GM23248 (cell line): Measurements from ENCODE around the gene TMED4. TPM values are rescaled to one million over a fixed set of nuclear protein-coding genes. Genes with fewer than 3 reads are reported as not detected.

Experiments
- DNase-seq: peaks from one replicate; pipeline ENCODE4 v3.0.0-alpha.2; 2015
- H2AFZ ChIP-seq: fragments of 200-600 bp; sonication (generic); 2 replicates; pipeline ENCODE4 v1.6.1; 2016; ENCODE audit warnings: antibody characterized with exemption
- H3F3A ChIP-seq: fragments of 200-600 bp; sonication (generic); 2 replicates; pipeline ENCODE4 v1.6.1; 2016; ENCODE audit warnings: mild to moderate bottlenecking, antibody characterized with exemption, mixed run types; ENCODE audit not compliant: insufficient read depth
- H3K27ac ChIP-seq: fragments of 200-600 bp; sonication (generic); 2 replicates; pipeline ENCODE4 v1.5.1; 2016; ENCODE audit warnings: mild to moderate bottlenecking
- H3K27me3 ChIP-seq: fragments of 200-600 bp; sonication (generic); replicated peaks from 2 replicates; pipeline ENCODE4 v1.6.1; 2016; ENCODE audit warnings: mild to moderate bottlenecking; ENCODE audit not compliant: insufficient read depth
- H3K36me3 ChIP-seq: fragments of 200-600 bp; sonication (generic); 2 replicates; pipeline ENCODE4 v1.6.1; 2016; ENCODE audit warnings: low read depth, mild to moderate bottlenecking
- H3K4me1 ChIP-seq: fragments of 200-600 bp; sonication (generic); 2 replicates; pipeline ENCODE4 v1.6.1; 2016; ENCODE audit warnings: mild to moderate bottlenecking; ENCODE audit not compliant: insufficient read depth
- H3K4me2 ChIP-seq: fragments of 200-600 bp; sonication (generic); one replicate; pipeline ENCODE4 v1.6.1; 2016; ENCODE audit warnings: mild to moderate bottlenecking; ENCODE audit not compliant: unreplicated experiment
- H3K4me3 ChIP-seq: fragments of 200-600 bp; sonication (generic); 2 replicates; pipeline ENCODE4 v1.5.1; 2016; ENCODE audit warnings: mild to moderate bottlenecking
- H3K79me2 ChIP-seq: fragments of 200-600 bp; sonication (generic); 2 replicates; pipeline ENCODE4 v1.6.1; 2016; ENCODE audit warnings: mild to moderate bottlenecking; ENCODE audit not compliant: insufficient read depth
- H3K9ac ChIP-seq: fragments of 200-600 bp; sonication (generic); 2 replicates; pipeline ENCODE4 v1.6.1; 2016; ENCODE audit warnings: mild to moderate bottlenecking
- H3K9me2 ChIP-seq: fragments of 200-600 bp; sonication (generic); 2 replicates; pipeline ENCODE4 v1.6.1; 2016; ENCODE audit warnings: mixed run types, mild to moderate bottlenecking, moderate library complexity; ENCODE audit not compliant: insufficient read depth
- H3K9me3 ChIP-seq: fragments of 200-600 bp; sonication (generic); one replicate; pipeline ENCODE4 v1.6.1; 2017; ENCODE audit warnings: low read depth
- H4K20me1 ChIP-seq: fragments of 200-600 bp; sonication (generic); 2 replicates; pipeline ENCODE4 v1.6.0; 2016; ENCODE audit not compliant: insufficient read depth
- EZH2 ChIP-seq: fragments of 200-600 bp; sonication (generic); IDR thresholded peaks from 2 replicates; pipeline ENCODE4 v1.6.1; 2018; ENCODE audit warnings: antibody characterized with exemption, mild to moderate bottlenecking; ENCODE audit not compliant: insufficient read depth, poor library complexity, severe bottlenecking
- EZH2phosphoT487 ChIP-seq: fragments of 200-600 bp; sonication (generic); IDR thresholded peaks from 2 replicates; pipeline ENCODE4 v1.6.1; 2018; ENCODE audit warnings: antibody characterized with exemption, moderate library complexity, mild to moderate bottlenecking, low read depth; ENCODE audit not compliant: insufficient read depth
- WGBS, 2 experiments: methylation state at CpG; one replicate each; pipeline ENCODE4 v1.1.6; 2015 to 2017; ENCODE audit warnings: low lambda C conversion rate in 2 of 2, low coverage in 1 of 2; ENCODE audit errors: missing lambda C conversion rate in 2 of 2; 5-methylcytosine and 5-hydroxymethylcytosine counted together
- in situ Hi-C: fragments of 300-500 bp; cut with MboI; formaldehyde crosslinking; loops from 2 replicates; pipeline ENCODE4 v1.15.0; 2020
- polyA plus RNA-seq: library from polyadenylated mRNA; unstranded; fragments of >200 nt; fragmentation: Nextera tagmentation; extraction: Ambion mirVana; gene quantifications from 2 replicates; pipeline ENCODE4 v1.2.1, GENCODE V29; 2016
- total RNA-seq: library from RNA; depleted of rRNA; stranded (reverse); fragments of >200 nt; shearing (Covaris generic); gene quantifications from 2 replicates; pipeline ENCODE4 v1.2.3, GENCODE V29; 2014

TMED4 gene
- total and polyA plus RNA-seq, 2 experiments from 2014 or later, result 78.2 to 201 TPM

DNA sequence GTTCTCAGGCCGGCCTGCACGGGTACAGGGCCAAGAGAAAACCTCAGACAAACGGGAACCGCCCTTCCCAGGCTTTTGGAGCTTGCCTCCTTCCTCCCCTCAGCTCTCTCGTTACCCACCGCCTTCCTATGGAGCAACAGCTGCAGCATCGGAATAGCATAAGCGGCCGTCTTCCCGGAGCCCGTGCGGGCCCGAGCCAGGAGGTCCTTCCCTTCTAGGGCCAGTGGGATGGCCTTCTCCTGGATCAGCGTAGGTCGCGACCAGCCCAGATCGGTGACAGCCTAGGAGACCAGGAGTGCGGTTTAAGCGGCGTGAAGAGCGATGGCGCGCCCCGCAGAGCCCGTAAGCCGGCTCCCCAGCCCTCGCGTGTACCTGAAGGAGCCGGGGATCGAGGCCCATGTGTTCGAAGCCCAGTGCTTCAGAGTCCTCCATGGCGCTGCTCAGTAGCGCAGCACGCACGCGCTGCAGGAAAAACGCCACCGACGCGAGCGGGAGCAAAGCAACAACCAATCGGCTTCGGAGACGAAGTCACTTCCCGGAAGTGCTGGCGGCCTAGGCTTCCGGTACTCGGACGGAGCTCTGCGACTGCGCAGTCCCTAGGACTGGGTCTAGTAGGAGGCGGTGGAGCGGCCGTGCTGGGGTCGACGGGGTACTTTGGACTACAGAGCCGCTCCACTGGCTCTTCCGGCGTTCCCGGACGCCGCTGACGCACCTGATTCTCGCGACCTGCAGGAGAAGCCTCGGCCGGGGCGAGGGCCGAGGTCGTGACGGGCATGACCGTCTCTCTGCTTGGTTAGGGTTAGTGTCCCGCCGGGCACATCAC lies 8.4 kb downstream of the TMED4 start, which contains the start of gene DDX56:
Gene DDX56, minus strand, starts transcription at position 445 of the 823 bp plus-strand sequence. Its CDS starts 13 bp downstream, at position 432.
- peaks cover 68% of the 10 kb centered on the region for H3K79me2 ChIP-seq
- in situ Hi-C loops, result no loop called here
- no peaks in the 10 kb centered on the region for H3K27me3 ChIP-seq
- H3K9me2 ChIP-seq, result no peaks in the 10 kb centered on the region
- WGBS, 2 experiments, result 1 to 2% methylated on average over 72 to 74 of the region's 74 CpGs
- H3F3A ChIP-seq, result peaks cover 10% of the 10 kb centered on the region
- H3K4me3 ChIP-seq, result peak within 1 kb of the TSS; percentile 83
- peak within 1 kb of the TSS; percentile 89 for H3K9ac ChIP-seq
- H4K20me1 ChIP-seq, result no peaks in the 10 kb centered on the region
- H3K36me3 ChIP-seq, result peaks cover 36% of the 10 kb centered on the region; the same call in 1 of the 2 replicates
- no peaks in the 10 kb centered on the region for H3K9me3 ChIP-seq
- H2AFZ ChIP-seq, result peak within 1 kb of the TSS; percentile 74
- peak within 1 kb of the TSS; percentile 58 for H3K27ac ChIP-seq
- TF ChIP-seq EZH2phosphoT487 (no peak), EZH2 (no peak)
- peaks cover 6% of the 10 kb centered on the region; the same call in 1 of the 2 replicates for H3K4me1 ChIP-seq
- DNase-seq, result peak; percentile 98
- peak within 1 kb of the TSS; percentile 91 for H3K4me2 ChIP-seq

DNA sequence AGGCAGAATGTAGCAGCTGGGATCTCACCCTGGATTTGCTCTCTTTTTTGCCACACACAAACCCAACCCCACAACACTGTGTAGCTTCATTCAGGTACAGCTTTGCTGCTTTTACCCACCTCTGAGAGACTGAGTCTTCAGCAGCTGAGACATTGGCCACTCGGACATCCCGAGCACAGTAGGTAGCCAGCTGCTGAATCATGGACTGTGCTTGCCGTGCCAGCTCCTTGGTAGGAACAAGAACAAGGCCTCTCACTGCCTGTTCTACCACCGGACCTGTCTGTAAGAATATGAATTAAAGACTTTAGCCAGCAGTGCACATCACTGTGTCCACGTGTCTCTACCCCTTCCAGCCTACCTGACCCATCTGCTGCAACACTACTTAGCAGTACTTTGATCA lies 9.3 kb downstream of the TMED4 start:
- peak overlapping the region; percentile 89 for H3K9ac ChIP-seq
- H2AFZ ChIP-seq, result no peak overlapping the region
- H3F3A ChIP-seq, result peaks cover 17% of the 10 kb centered on the region
- peaks cover 40% of the 10 kb centered on the region; the same call in 1 of the 2 replicates for H3K36me3 ChIP-seq
- H4K20me1 ChIP-seq, result no peaks in the 10 kb centered on the region
- no peaks in the 10 kb centered on the region for H3K9me2 ChIP-seq
- H3K27ac ChIP-seq, result peak overlapping the region; percentile 58
- peak overlapping the region; percentile 91 for H3K4me2 ChIP-seq
- no peaks in the 10 kb centered on the region for H3K9me3 ChIP-seq
- peaks cover 6% of the 10 kb centered on the region; the same call in 1 of the 2 replicates for H3K4me1 ChIP-seq
- TF ChIP-seq EZH2 (no peak), EZH2phosphoT487 (no peak)
- in situ Hi-C loops, result no loop called here
- peaks cover 62% of the 10 kb centered on the region for H3K79me2 ChIP-seq
- peak; percentile 68 for DNase-seq
- H3K27me3 ChIP-seq, result no peaks in the 10 kb centered on the region
- 28 to 38% methylated on average over 5 of the region's 5 CpGs for WGBS, 2 experiments
- peak overlapping the region; percentile 83 for H3K4me3 ChIP-seq

DNA sequence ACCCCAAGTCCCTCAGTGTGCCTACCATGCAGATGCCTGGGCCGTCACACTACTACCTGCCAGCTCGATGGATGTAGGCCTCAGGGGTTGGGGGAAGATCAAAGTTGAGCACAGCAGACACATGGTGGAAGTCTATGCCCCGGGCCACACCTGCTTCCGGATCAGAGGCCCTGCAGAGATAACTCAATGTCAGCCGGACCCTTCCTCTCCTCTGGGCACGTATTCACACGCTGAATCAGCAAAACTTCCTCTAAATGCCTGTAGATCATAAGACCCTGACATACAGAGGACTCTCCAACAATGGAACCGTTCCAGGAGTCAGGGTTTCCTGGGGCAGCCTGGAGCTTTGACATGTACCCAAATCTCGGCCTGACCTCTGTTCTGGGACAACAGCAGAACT lies 12.1 kb downstream of the TMED4 start:
- no peak for DNase-seq
- Histone ChIP-seq H3K79me2 (peaks cover 57% of the 10 kb centered on the region), H3K36me3 (peaks cover 44% of the 10 kb centered on the region; the same call in 1 of the 2 replicates), H4K20me1 (no peaks in the 10 kb centered on the region), H3K9me3 (no peaks in the 10 kb centered on the region), H3K9ac (no peak overlapping the region), H3K27ac (no peak overlapping the region), H3K4me1 (peaks cover 6% of the 10 kb centered on the region; the same call in 1 of the 2 replicates), H3K4me3 (no peak overlapping the region), H2AFZ (no peak overlapping the region), H3K4me2 (no peak overlapping the region), H3F3A (peaks cover 13% of the 10 kb centered on the region), H3K27me3 (no peaks in the 10 kb centered on the region), H3K9me2 (no peaks in the 10 kb centered on the region)
- TF ChIP-seq EZH2 (no peak), EZH2phosphoT487 (no peak)
- WGBS, 2 experiments, result 91 to 93% methylated on average over 9 of the region's 9 CpGs
- in situ Hi-C loops, result no loop called here

DNA sequence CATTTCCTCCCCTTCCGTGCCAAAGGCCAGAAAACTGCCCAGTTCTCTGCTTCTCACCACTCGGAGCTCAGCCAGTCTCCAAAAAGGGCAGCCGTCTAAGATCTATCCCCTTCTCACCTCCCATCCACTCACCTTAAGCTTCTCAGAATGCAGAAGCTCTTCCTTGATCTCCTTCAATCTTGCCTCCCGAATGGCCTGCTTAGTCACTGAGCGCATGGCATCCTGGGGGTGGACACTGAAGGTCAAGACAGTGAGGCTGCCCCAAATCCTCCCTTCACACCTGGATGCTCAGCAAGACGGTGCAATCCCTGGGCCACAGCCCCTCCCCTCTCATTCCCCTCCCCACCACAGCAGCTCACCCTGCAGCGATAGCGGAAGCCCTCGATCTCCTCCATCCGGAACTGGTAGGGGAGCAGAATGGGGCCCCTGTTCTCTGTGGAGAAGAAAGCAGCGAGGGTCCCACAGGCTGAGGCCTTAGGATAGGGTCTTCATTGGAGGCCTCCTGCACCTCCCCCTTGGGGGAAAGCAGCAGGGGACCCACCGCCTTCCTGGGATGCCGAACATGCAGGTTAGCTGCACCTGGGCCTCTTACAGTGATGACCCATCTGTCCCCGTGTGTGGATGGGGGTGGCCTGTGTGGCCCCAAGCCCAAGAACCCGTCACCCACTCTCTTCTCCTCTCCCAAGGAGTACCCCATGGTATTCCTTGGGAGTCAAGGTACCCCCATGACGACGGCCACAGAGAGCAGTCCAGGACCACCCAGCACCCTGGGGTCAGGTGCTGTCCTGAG lies 13.1 kb downstream of the TMED4 start:
- no peak for TF ChIP-seq EZH2
- TF ChIP-seq EZH2phosphoT487, result no peak
- Histone ChIP-seq H3K4me1 (0 out of 2 replicates have a peak, but pooled peaks cover 6% of the 10 kb centered on the region), H3K9me2 (no peaks in the 10 kb centered on the region), H3K27me3 (no peaks in the 10 kb centered on the region), H3F3A (peaks cover 13% of the 10 kb centered on the region; the same call in 1 of the 2 replicates), H3K27ac (no peak overlapping the region), H2AFZ (no peak overlapping the region), H3K9ac (no peak overlapping the region), H3K79me2 (peaks cover 51% of the 10 kb centered on the region), H3K4me2 (no peak overlapping the region), H3K9me3 (no peaks in the 10 kb centered on the region), H4K20me1 (no peaks in the 10 kb centered on the region), H3K36me3 (peaks cover 49% of the 10 kb centered on the region; the same call in 1 of the 2 replicates), H3K4me3 (no peak overlapping the region)
- DNase-seq, result no peak
- 89% methylated on average over 16 to 17 of the region's 17 CpGs for WGBS, 2 experiments
- in situ Hi-C loops, result no loop called here
